CD4-positive, alpha-beta T cell (primary cell): Measurements from ENCODE around the gene CFAP410. TPM values are rescaled to one million over a fixed set of nuclear protein-coding genes. Genes with fewer than 3 reads are reported as not detected.
A peak's percentile ranks its signal among the peaks of the same experiment; 100 is the strongest.

Experiments used
- ATAC-seq: fragments of 200-7000 bp; cut with Tn5 transposase; one replicate; pipeline ENCODE4 v1.10.0; 2022; ENCODE audit warnings: mild to moderate bottlenecking; ENCODE audit not compliant: poor library complexity
- CTCF ChIA-PET: fragments of 350-600 bp; sonication (Branson Sonifier 250); formaldehyde crosslinking; loops from one replicate; lab custom pipeline; 2021; ENCODE audit warnings: antibody characterized with exemption, inconsistent platforms; lab: Charles Lee
- POLR2A ChIA-PET: fragments of 350-600 bp; sonication (Branson Sonifier 250); formaldehyde crosslinking; loops from one replicate; lab custom pipeline; 2021; ENCODE audit warnings: antibody characterized with exemption, inconsistent platforms; lab: Charles Lee
- DNase-seq, 14 experiments: peaks; one replicate each; pipeline ENCODE4 v3.0.0-alpha.2; 2013 to 2020; ENCODE audit warnings: mixed read lengths in 2 of 14
- H3K27ac ChIP-seq, 2 donors: one replicate each; pipeline versions ENCODE4 v1.5.1 to v1.7.0; 2013; ENCODE audit warnings: low read length in 2 of 2, low read depth in 1 of 2, mild to moderate bottlenecking in 1 of 2
- H3K27me3 ChIP-seq, 2 experiments: 1 replicate in 1 of 2; 2 replicates in 1 of 2; pipeline versions ENCODE4 v1.6.1 to v1.7.0; 2013; ENCODE audit warnings: low read length in 2 of 2, control low read depth in 1 of 2, mild to moderate bottlenecking in 1 of 2, moderate library complexity in 1 of 2; ENCODE audit not compliant: insufficient read depth in 2 of 2, control insufficient read depth in 1 of 2
- H3K36me3 ChIP-seq: one replicate; pipeline ENCODE4 v1.6.1; 2013; ENCODE audit warnings: low read length, control low read depth; ENCODE audit not compliant: insufficient read depth
- H3K4me1 ChIP-seq: one replicate; pipeline ENCODE4 v1.6.1; 2013; ENCODE audit warnings: low read length, control low read depth; ENCODE audit not compliant: insufficient read depth
- H3K4me3 ChIP-seq: one replicate; pipeline ENCODE4 v1.5.1; 2013; ENCODE audit warnings: mild to moderate bottlenecking, low read length, moderate library complexity
- H3K9me3 ChIP-seq, 2 experiments: 1 replicate in 1 of 2; 2 replicates in 1 of 2; pipeline versions ENCODE4 v1.6.1 to v1.7.0; 2013; ENCODE audit warnings: low read length in 2 of 2, mild to moderate bottlenecking in 2 of 2, control low read depth in 1 of 2, moderate library complexity in 1 of 2; ENCODE audit not compliant: control insufficient read depth in 1 of 2, insufficient read depth in 1 of 2
- H3K27ac Mint-ChIP-seq: one replicate; pipeline ENCODE4 v1.8.0; 2020; ENCODE audit warnings: mixed read lengths
- H3K27me3 Mint-ChIP-seq: one replicate; pipeline ENCODE4 v1.8.0; 2021; ENCODE audit warnings: mixed read lengths
- H3K36me3 Mint-ChIP-seq: one replicate; pipeline ENCODE4 v1.8.0; 2021; ENCODE audit warnings: low read depth, mixed read lengths
- H3K4me1 Mint-ChIP-seq: one replicate; pipeline ENCODE4 v1.8.0; 2021; ENCODE audit warnings: low read depth, mixed read lengths
- H3K4me3 Mint-ChIP-seq: one replicate; pipeline ENCODE4 v1.8.0; 2020; ENCODE audit warnings: mild to moderate bottlenecking, mixed read lengths
- H3K9me3 Mint-ChIP-seq: one replicate; pipeline ENCODE4 v1.8.0; 2020; ENCODE audit warnings: mixed read lengths
- CTCF ChIP-seq: fragments of 200-600 bp; IDR thresholded peaks from one replicate; pipeline ENCODE4 v1.8.0; 2022; ENCODE audit warnings: antibody characterized with exemption, mild to moderate bottlenecking
- intact Hi-C, 2 experiments: fragments of 100-400 bp; cut with DNase I in 1 of 2; cut with micrococcal nuclease in 1 of 2; formaldehyde crosslinking; loops; one replicate each; pipeline versions ENCODE4 v1.15.1 to v1.9.0; 2023 to 2025; cut with DNase I, micrococcal nuclease
- total RNA-seq, 174 experiments: library from RNA in 2 of 174; stranded (reverse) in 2 of 174; gene quantifications; one replicate each; pipeline ENCODE4 v1.2.3 and lab custom pipeline; 2021 to 2026

CFAP410 gene
- total RNA-seq, 2 experiments from 2014 or later, result 50.1 to 51.6 TPM

DNA sequence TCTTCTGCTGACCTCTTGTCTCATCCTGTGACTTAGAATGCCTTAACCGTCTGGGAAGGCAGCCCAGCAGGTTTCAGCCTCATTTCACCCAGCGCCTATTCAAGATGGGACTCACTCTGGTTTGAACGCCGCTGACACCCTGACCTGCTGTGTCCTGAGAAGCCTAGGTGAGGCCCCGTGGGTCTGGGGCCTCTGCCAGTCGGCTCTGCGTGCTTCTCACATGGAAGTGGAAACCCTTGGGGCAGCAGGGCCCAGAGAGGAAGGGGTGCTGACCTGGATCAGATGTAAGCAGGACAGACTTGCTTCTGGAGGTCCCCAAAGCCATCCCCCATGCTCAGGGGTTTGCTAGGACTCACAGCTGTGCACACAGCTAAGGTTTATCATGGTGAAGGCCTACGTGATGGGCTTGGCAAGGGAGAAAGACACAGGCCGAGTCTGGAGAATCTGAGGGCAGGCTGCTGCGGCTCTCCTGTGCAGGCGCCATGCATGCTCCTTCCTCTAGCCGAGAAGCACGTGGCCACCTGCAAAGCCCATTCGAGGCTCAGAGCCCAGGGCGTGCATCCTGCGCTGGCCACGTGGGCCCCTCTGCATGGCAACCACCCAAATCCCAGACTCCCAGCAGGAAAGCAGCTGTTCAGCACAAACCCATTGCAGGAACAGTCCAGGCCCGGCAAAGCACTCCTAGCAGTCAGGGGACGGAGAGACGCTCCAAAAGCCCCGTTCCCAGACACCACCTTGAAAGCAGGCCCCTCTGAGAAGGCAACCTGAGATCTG lies 18.1 kb upstream of the CFAP410 start:
- Mint-ChIP-seq H3K27ac (no peak overlapping the region), H3K27me3 (peaks cover 5% of the 10 kb centered on the region), H3K9me3 (no peaks in the 10 kb centered on the region), H3K36me3 (no peaks in the 10 kb centered on the region), H3K4me1 (peaks cover 51% of the 10 kb centered on the region), H3K4me3 (no peak overlapping the region)
- ChIA-PET POLR2A (no interaction called here), CTCF (no interaction called here)
- intact Hi-C loops, result loop anchor here in 1 of 2 experiments (10.0 kb wide), 1 partner anchor 58 kb away; no protein-coding TSS in a partner anchor
- Histone ChIP-seq H3K36me3 (no peaks in the 10 kb centered on the region), H3K4me3 (no peak overlapping the region), H3K9me3 (peaks cover 0 to 2% of the 10 kb centered on the region in 2 experiments), H3K4me1 (peaks cover 46% of the 10 kb centered on the region), H3K27me3 (no peaks in the 10 kb centered on the region), H3K27ac (no peak overlapping the region)
- ATAC-seq, result no peak
- no peak for TF ChIP-seq CTCF
- DNase-seq, result no peak

DNA sequence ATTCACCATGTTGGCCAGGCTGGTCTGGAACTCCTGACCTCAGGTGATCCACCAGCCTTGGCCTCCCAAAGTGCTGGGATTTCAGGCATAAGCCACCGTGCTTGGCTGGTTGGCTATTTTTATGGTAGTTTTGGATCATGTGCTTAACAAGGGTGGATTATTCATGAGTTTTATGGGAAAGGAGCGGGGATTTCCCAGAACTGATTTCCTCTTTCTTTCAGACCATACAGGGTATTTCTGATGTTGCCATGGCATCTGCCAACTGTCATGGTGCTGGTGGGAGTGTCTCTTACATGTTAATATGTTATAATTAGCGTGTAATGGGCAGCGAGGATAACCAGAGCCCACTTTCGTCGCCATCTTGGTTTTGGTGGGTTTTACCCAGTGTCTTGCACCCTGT lies 17.4 kb upstream of the CFAP410 start:
- intact Hi-C loops, result loop anchor here in 1 of 2 experiments (10.0 kb wide), 1 partner anchor 58 kb away; no protein-coding TSS in a partner anchor
- Histone ChIP-seq H3K4me1 (peaks cover 51% of the 10 kb centered on the region), H3K27ac (no peak overlapping the region), H3K4me3 (no peak overlapping the region), H3K36me3 (no peaks in the 10 kb centered on the region), H3K27me3 (peaks cover 0 to 3% of the 10 kb centered on the region in 2 experiments), H3K9me3 (no peaks in the 10 kb centered on the region)
- Mint-ChIP-seq H3K27ac (no peak overlapping the region), H3K4me1 (peaks cover 53% of the 10 kb centered on the region), H3K27me3 (peaks cover 5% of the 10 kb centered on the region), H3K4me3 (no peak overlapping the region), H3K9me3 (no peaks in the 10 kb centered on the region), H3K36me3 (no peaks in the 10 kb centered on the region)
- ChIA-PET POLR2A (no interaction called here), CTCF (no interaction called here)
- ATAC-seq (no peak), DNase-seq (peak in 2 of 14 experiments; percentile 39 to 53)
- TF ChIP-seq CTCF, result no peak

DNA sequence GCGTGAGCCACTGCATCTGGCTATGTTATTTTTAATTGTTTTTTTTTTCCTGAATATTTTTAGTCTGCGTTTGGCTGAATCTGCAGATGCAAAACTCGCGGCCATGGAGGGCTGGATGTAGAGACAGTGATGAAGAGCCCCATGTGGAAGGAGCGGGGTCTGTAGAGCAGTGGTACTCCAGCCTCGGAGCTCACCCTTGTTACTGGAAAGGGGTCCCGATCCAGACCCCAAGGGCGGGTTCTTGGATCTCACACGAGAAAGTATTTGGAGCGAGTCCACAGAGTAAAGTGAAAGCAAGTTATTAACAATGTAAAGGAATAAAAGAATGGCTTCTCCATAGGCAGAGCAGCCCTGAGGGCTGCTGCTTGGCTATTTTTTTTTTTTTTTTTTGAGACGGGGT lies 17.0 kb upstream of the CFAP410 start:
- Histone ChIP-seq H3K36me3 (no peaks in the 10 kb centered on the region), H3K4me3 (no peak overlapping the region), H3K9me3 (no peaks in the 10 kb centered on the region), H3K4me1 (peaks cover 56% of the 10 kb centered on the region), H3K27me3 (peaks cover 2 to 5% of the 10 kb centered on the region in 2 experiments), H3K27ac (no peak overlapping the region)
- TF ChIP-seq CTCF, result no peak
- Mint-ChIP-seq H3K4me1 (peaks cover 53% of the 10 kb centered on the region), H3K27me3 (peaks cover 8% of the 10 kb centered on the region), H3K36me3 (no peaks in the 10 kb centered on the region), H3K4me3 (no peak overlapping the region), H3K27ac (no peak overlapping the region), H3K9me3 (no peaks in the 10 kb centered on the region)
- CTCF ChIA-PET, result no interaction called here
- POLR2A ChIA-PET, result no interaction called here
- DNase-seq (no peak), ATAC-seq (no peak)
- intact Hi-C loops, result loop anchor here in 1 of 2 experiments (10.0 kb wide), 1 partner anchor 59 kb away; no protein-coding TSS in a partner anchor
